Keratinocyte (primary cell): ENCODE data around the gene GM2A. TPM values are rescaled to one million over a fixed set of nuclear protein-coding genes. Genes with fewer than 3 reads are reported as not detected.

ENCODE experiments used
- DNase-seq: peaks from one replicate; pipeline ENCODE4 v3.0.0-alpha.2; 2011; ENCODE audit warnings: low read depth, missing footprints, low spot score
- FAIRE-seq: peaks from 2 replicates; lab custom pipeline; 2011; peaks lifted over from hg19 to GRCh38; lab: Jason Lieb, UNC
- H2AFZ ChIP-seq: 2 replicates; pipeline ENCODE4 v1.6.0; 2012; ENCODE audit warnings: low read length, control low read depth, inconsistent platforms; ENCODE audit not compliant: control insufficient read depth
- H3K27ac ChIP-seq: 2 replicates; pipeline ENCODE4 v1.5.1; 2011; ENCODE audit warnings: low read length; ENCODE audit not compliant: control insufficient read depth, insufficient read depth
- H3K27me3 ChIP-seq: 3 replicates; pipeline ENCODE4 v1.6.0; 2011; ENCODE audit warnings: low read length; ENCODE audit not compliant: control insufficient read depth, insufficient read depth; ENCODE audit errors: extremely low read depth
- H3K36me3 ChIP-seq, 2 experiments: 2 replicates in 1 of 2; 3 replicates in 1 of 2; pipeline ENCODE4 v1.5.1; 2011; ENCODE audit warnings: low read length in 2 of 2, mild to moderate bottlenecking in 1 of 2; ENCODE audit not compliant: control insufficient read depth in 2 of 2, insufficient read depth in 2 of 2; ENCODE audit errors: extremely low read depth in 1 of 2
- H3K4me1 ChIP-seq: 3 replicates; pipeline ENCODE4 v1.5.1; 2011; ENCODE audit warnings: low read length; ENCODE audit not compliant: control insufficient read depth, insufficient read depth; ENCODE audit errors: extremely low read depth
- H3K4me2 ChIP-seq: 3 replicates; pipeline ENCODE4 v1.6.0; 2011; ENCODE audit warnings: low read depth, low read length; ENCODE audit not compliant: control insufficient read depth, insufficient read depth; ENCODE audit errors: extremely low read depth
- H3K4me3 ChIP-seq, 3 experiments: fragments of 200-600 bp in 1 of 3; sonication (generic) in 1 of 3; 2 replicates in 2 of 3; 3 replicates in 1 of 3; pipeline ENCODE4 v1.5.1; 2011 to 2016; ENCODE audit warnings: low read length in 3 of 3, mild to moderate bottlenecking in 3 of 3, control low read depth in 2 of 3, inconsistent platforms in 1 of 3, low read depth in 1 of 3, mixed read lengths in 1 of 3, mixed run types in 1 of 3, moderate library complexity in 1 of 3; ENCODE audit not compliant: control insufficient read depth in 2 of 3, insufficient read depth in 2 of 3; ENCODE audit errors: extremely low read depth in 1 of 3
- H3K79me2 ChIP-seq: 2 replicates; pipeline ENCODE4 v1.6.0; 2012; ENCODE audit warnings: low read length; ENCODE audit not compliant: control insufficient read depth, insufficient read depth
- H3K9ac ChIP-seq: 3 replicates; pipeline ENCODE4 v1.6.0; 2011; ENCODE audit warnings: low read length; ENCODE audit not compliant: control insufficient read depth, insufficient read depth; ENCODE audit errors: extremely low read depth
- H3K9me1 ChIP-seq: 3 replicates; pipeline ENCODE4 v1.6.0; 2011; ENCODE audit warnings: low read length; ENCODE audit not compliant: control insufficient read depth, insufficient read depth; ENCODE audit errors: extremely low read depth
- H3K9me3 ChIP-seq: 2 replicates; pipeline ENCODE4 v1.5.1; 2012; ENCODE audit warnings: low read depth, low read length; ENCODE audit not compliant: control insufficient read depth
- H4K20me1 ChIP-seq: 3 replicates; pipeline ENCODE4 v1.6.0; 2011; ENCODE audit warnings: low read length; ENCODE audit not compliant: control insufficient read depth, insufficient read depth; ENCODE audit errors: extremely low read depth
- EZH2 ChIP-seq: IDR thresholded peaks from one replicate; pipeline ENCODE4 v1.6.1; 2012; ENCODE audit warnings: inconsistent platforms, mild to moderate bottlenecking, low read length, moderate library complexity
- dilution Hi-C: fragments of 300-500 bp; cut with MboI; formaldehyde crosslinking; loops from one replicate; pipeline ENCODE4 v1.7.0; 2020; ENCODE audit warnings: low sequenced_read_pairs; ENCODE audit not compliant: extremely low pct_ligation_motif_present
- polyA plus RNA-seq, 5 experiments: library from polyadenylated mRNA; depleted of rRNA in 3 of 5; stranded (reverse) in 3 of 5; stranded (forward) in 1 of 5; unstranded in 1 of 5; fragments of >200 nt; gene quantifications; 1 replicate in 1 of 5; 2 replicates in 3 of 5; 3 replicates in 1 of 5; pipeline versions ENCODE4 v1.2.1 to v1.2.3, GENCODE V29; 2011 to 2012; ENCODE audit warnings: missing spikeins in 2 of 5, low read depth in 1 of 5, low replicate concordance in 1 of 5
- TF ChIP-seq, protein P1 (sequence below), 3 experiments: IDR thresholded peaks in 1 of 3; conservative IDR thresholded peaks in 1 of 3; optimal IDR thresholded peaks in 1 of 3; 2 replicates in 2 of 3; 3 replicates in 1 of 3; pipeline versions ENCODE3 to v1.5.1; 2011; ENCODE audit warnings: low read length in 3 of 3, mild to moderate bottlenecking in 3 of 3, moderate library complexity in 2 of 3, control low read depth in 1 of 3, inconsistent platforms in 1 of 3; ENCODE audit not compliant: insufficient read depth in 2 of 3; ENCODE audit errors: extremely low read depth in 1 of 3

Gene GM2A
- polyA plus RNA-seq, 1 donor (not counting 4 experiments of a cell fraction or from before 2014, with no cell fraction given), result 117 TPM

DNA sequence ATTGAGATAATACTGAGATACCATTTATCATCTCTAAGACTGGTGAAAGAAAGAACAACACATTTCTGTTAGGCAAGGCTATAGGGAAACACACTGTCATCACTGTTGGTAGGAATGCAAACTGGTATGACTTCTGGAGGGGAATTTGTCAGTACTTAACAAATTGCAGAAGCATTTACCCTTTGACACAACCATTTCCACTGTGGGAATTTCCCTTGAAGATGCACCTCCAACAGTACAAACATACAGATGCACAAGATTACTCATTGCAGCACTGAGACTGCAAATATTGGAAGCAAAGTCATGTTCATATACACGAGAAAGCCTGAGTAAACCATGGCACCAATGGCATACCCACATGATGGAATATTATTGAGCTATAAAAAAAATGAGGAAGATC is 17.6 kb downstream of the GM2A start:
- peak; percentile 29 for FAIRE-seq
- H3K36me3 ChIP-seq, result peaks cover 24 to 28% of the 10 kb centered on the region in 2 experiments

DNA sequence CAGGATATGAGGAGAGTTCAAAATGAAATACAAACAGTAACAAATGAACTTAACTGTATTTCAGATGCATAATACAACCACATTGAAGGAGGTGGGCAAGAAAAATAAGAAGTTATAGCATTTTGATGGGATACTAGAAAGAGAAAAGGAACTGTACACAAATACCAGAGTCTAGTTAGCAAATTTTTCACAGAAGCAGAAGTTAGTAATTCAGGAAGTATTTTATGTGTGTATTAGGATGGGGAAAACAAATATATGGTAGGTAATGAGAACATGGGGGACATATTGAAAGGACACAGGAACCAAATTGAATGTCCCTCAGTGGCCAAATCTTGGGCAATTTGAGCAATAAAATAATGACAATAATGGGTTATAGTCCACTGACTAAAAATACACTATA is 18.4 kb downstream of the GM2A start:
- DNase-seq, result no peak
- dilution Hi-C loops, result no loop called here
- no peak overlapping the region for H3K9ac ChIP-seq
- TF ChIP-seq EZH2, result no peak
- no peak for FAIRE-seq
- no peak overlapping the region for H3K4me3 ChIP-seq
- no peak overlapping the region for H3K4me2 ChIP-seq
- H3K9me1 ChIP-seq, result no peaks in the 10 kb centered on the region
- no peaks in the 10 kb centered on the region for H3K27me3 ChIP-seq
- no peak overlapping the region for H3K27ac ChIP-seq
- H4K20me1 ChIP-seq, result no peaks in the 10 kb centered on the region
- peaks cover 22 to 24% of the 10 kb centered on the region in 2 experiments for H3K36me3 ChIP-seq
- no peaks in the 10 kb centered on the region for H3K79me2 ChIP-seq
- H2AFZ ChIP-seq, result no peak overlapping the region
- H3K4me1 ChIP-seq, result peaks cover 5% of the 10 kb centered on the region
- H3K9me3 ChIP-seq, result no peaks in the 10 kb centered on the region

More for the DNA sequence above, 17.6 kb downstream of the GM2A start:
- dilution Hi-C loops, result no loop called here
- H3K4me1 ChIP-seq, result peaks cover 5% of the 10 kb centered on the region
- peaks cover under 1% of the 10 kb centered on the region for H3K79me2 ChIP-seq
- no peak for TF ChIP-seq EZH2
- H3K9me3 ChIP-seq, result no peaks in the 10 kb centered on the region
- H2AFZ ChIP-seq, result no peak overlapping the region
- H3K9me1 ChIP-seq, result no peaks in the 10 kb centered on the region
- H3K4me2 ChIP-seq, result no peak overlapping the region
- no peaks in the 10 kb centered on the region for H3K27me3 ChIP-seq
- no peak overlapping the region for H3K4me3 ChIP-seq
- no peaks in the 10 kb centered on the region for H4K20me1 ChIP-seq
- no peak overlapping the region for H3K9ac ChIP-seq
- DNase-seq, result no peak
- H3K27ac ChIP-seq, result no peak overlapping the region

GRCh38 chr5:151274666-151275065 is 21.7 kb downstream of the GM2A start:
- dilution Hi-C loops, result no loop called here
- Histone ChIP-seq H3K9me1 (no peaks in the 10 kb centered on the region), H3K79me2 (no peaks in the 10 kb centered on the region), H2AFZ (no peak overlapping the region), H3K4me2 (no peak overlapping the region), H3K27me3 (no peaks in the 10 kb centered on the region), H3K9ac (no peak overlapping the region), H3K27ac (no peak overlapping the region), H3K4me3 (no peak overlapping the region), H3K4me1 (peaks cover 5% of the 10 kb centered on the region), H4K20me1 (no peaks in the 10 kb centered on the region), H3K36me3 (peaks cover 2 to 8% of the 10 kb centered on the region in 2 experiments), H3K9me3 (no peaks in the 10 kb centered on the region)
- DNase-seq, result no peak
- FAIRE-seq, result no peak
- TF ChIP-seq, protein P1, sequence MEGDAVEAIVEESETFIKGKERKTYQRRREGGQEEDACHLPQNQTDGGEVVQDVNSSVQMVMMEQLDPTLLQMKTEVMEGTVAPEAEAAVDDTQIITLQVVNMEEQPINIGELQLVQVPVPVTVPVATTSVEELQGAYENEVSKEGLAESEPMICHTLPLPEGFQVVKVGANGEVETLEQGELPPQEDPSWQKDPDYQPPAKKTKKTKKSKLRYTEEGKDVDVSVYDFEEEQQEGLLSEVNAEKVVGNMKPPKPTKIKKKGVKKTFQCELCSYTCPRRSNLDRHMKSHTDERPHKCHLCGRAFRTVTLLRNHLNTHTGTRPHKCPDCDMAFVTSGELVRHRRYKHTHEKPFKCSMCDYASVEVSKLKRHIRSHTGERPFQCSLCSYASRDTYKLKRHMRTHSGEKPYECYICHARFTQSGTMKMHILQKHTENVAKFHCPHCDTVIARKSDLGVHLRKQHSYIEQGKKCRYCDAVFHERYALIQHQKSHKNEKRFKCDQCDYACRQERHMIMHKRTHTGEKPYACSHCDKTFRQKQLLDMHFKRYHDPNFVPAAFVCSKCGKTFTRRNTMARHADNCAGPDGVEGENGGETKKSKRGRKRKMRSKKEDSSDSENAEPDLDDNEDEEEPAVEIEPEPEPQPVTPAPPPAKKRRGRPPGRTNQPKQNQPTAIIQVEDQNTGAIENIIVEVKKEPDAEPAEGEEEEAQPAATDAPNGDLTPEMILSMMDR (optimal IDR thresholded peaks at IDR 0.05 in 1 of 3, IDR thresholded peaks at IDR 0.05 in 1 of 3, conservative IDR thresholded peaks at IDR 0.05 in 1 of 3; ENCODE audit: extremely low read depth in 1 of 3, insufficient read depth in 2 of 3, low read length in 3 of 3), result no peak
- no peak for TF ChIP-seq EZH2
